DND-41 (cell line): Measurements from ENCODE around the gene GNB1L.

Experiments
- EZH2 ChIP-seq: IDR thresholded peaks from 3 replicates; pipeline ENCODE4 v1.6.1; 2012; ENCODE audit warnings: borderline replicate concordance, low read depth, mild to moderate bottlenecking, moderate library complexity, low read length, inconsistent platforms; ENCODE audit not compliant: severe bottlenecking
- TF ChIP-seq, protein P1 (sequence below): IDR thresholded peaks from 2 replicates; pipeline ENCODE4 v1.5.1; 2012; ENCODE audit warnings: borderline replicate concordance, low read length, moderate library complexity, mild to moderate bottlenecking; ENCODE audit not compliant: poor library complexity, severe bottlenecking; ENCODE audit errors: extremely low read depth

DNA sequence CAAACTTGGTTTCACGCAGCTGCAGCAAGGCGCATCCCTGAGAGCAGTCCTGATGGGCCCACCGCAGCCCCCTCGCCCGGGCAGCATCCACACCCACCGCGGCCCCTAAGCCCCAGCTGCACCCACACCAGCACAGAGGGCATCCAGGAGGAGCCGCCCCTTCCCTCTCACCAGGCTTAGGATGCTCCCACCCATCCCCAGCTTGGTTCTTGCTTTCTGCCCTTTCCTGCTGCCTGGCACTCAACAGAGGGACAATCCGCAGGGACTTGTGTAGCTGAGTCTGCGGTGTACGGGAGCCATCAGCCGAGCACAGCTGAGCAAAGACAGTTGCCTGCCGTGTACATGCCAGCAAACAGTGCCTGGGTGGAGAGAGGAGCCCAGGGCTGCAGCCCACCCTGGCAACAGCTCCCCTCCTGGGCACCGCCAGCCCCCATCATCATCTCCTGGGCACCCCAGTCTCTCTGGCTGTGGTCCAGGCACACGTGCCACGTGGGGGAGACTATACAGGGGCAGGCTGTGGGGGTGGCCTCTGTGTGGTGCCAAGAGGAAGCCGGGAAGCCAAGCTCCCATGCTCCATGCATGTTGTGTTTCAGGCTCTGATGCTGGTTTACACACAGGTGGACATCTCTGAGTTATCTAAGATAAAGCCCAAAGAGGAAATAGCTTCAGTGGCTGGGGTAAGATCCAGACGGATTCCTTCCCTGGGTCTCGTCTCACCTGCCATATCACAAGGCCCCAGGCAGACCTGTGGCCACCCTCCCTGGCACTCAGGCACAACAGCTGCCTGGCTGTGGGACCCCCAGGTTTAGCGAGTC is 36.0 kb upstream of the GNB1L start:
- TF ChIP-seq, protein P1, sequence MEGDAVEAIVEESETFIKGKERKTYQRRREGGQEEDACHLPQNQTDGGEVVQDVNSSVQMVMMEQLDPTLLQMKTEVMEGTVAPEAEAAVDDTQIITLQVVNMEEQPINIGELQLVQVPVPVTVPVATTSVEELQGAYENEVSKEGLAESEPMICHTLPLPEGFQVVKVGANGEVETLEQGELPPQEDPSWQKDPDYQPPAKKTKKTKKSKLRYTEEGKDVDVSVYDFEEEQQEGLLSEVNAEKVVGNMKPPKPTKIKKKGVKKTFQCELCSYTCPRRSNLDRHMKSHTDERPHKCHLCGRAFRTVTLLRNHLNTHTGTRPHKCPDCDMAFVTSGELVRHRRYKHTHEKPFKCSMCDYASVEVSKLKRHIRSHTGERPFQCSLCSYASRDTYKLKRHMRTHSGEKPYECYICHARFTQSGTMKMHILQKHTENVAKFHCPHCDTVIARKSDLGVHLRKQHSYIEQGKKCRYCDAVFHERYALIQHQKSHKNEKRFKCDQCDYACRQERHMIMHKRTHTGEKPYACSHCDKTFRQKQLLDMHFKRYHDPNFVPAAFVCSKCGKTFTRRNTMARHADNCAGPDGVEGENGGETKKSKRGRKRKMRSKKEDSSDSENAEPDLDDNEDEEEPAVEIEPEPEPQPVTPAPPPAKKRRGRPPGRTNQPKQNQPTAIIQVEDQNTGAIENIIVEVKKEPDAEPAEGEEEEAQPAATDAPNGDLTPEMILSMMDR, result peak; percentile 38
- no peak for TF ChIP-seq EZH2
